ENCODE results near the gene POPDC2.
A peak's percentile ranks its signal among the peaks of the same experiment; 100 is the strongest.
"Not testable (repeated sequence)": the region's sequence is repeated elsewhere in the genome, so short reads cannot be mapped to it uniquely, and the experiment has no call there.

The POPDC2 gene, protein sequence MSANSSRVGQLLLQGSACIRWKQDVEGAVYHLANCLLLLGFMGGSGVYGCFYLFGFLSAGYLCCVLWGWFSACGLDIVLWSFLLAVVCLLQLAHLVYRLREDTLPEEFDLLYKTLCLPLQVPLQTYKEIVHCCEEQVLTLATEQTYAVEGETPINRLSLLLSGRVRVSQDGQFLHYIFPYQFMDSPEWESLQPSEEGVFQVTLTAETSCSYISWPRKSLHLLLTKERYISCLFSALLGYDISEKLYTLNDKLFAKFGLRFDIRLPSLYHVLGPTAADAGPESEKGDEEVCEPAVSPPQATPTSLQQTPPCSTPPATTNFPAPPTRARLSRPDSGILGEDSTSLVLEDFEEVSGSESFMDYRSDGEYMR

DNA sequence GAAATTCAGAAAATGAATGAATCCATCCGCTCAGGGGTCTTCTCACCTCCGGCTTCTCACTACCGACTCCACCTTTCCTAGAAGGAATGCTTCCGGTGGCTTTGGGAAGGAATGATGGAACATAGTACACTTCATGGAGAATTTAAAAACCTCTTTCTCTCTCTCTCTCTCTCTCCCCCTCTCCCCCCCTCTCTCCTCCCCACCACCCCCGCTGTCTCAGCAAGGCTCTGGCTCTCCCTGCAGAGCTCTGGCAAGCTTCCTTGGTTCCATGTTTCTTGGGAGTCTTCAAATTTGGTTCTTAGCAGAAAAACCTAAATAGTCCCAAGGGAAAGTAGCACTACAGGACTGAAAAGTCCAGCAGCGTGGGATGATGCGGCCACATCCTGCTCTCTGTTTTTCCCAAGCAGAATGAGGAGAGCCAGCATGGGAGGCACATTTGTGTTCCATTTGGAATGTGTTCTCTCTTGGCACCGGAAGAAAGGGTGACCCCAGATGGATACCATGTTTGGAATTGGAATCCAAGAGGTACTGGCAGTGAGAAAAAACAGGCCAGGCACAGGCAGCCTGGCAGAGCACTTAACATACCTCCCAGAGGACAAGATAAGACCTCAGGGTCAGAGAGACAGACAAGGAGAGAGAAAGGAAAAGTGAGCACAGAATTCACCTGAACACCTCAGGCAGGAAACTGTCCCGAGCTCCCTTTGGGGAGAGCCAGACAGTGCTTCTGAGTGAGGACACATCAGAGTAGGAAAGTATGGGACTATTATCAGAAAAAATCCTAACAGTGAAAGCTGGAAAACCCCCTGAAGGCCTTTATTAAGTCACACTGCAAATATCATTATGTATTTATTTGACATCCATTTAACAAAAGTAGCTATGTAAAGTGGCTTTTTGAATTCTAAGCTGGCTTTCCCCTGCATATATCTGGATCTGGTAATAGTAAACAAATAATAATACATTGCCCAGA lies at the start of gene POPDC2:
POPDC2 (minus strand) TSS at position 116 of the 967 bp plus-strand sequence. CDS start 166 bp downstream, outside the sequence.
- H3K9me3 ChIP-seq (ENCODE audit: control insufficient read depth, insufficient read depth, low read length) = no peaks in the 10 kb centered on the region
- no peaks in the 10 kb centered on the region for H3K36me3 ChIP-seq (ENCODE audit: insufficient read depth, low read length)
- H3K4me1 ChIP-seq (ENCODE audit: insufficient read depth, low read length) = peaks cover 4% of the 10 kb centered on the region
- no peak within 1 kb of the TSS for H3K9ac ChIP-seq (ENCODE audit: low read depth, low read length)

DNA sequence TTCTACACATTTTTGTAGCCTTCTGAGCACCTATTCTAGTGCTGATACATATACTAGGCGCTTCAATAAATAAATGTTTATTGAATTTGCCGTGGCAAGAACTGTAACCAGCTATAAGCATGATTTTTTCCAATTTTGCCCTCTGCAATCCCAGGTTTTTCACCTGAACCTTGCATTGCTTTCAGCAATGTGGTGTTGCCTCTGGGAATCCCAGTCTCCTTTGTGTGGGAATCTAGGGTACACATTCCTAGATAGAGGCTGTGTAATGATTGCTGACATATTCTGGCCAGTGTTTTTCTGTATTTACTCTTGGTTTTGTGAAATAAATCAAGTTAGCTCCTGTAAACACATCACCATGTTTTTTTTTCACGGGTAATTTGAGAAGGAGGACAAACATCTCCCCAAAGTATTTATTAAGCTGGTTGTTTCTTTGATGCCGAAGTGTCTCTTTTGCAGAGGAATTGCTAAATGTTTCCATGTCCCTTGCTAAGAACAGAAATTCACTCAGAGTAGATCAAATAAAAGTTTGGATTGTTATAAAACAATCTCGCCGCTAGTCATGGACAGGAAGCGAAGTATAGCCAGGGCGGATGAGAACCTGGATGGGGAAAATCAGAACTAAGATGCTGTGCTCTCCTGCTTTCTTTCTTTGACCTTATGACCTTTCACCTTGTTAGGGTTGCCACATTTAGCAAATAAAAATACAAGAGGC lies 43.6 kb upstream of the POPDC2 start:
- Histone ChIP-seq H3K9me3 (ENCODE audit: control insufficient read depth, insufficient read depth, low read length) (no peaks in the 10 kb centered on the region), H3K36me3 (ENCODE audit: insufficient read depth, low read length) (no peaks in the 10 kb centered on the region), H3K9ac (ENCODE audit: low read depth, low read length) (peak overlapping the region; percentile 81; the same call in 1 of the 2 replicates), H3K4me1 (ENCODE audit: insufficient read depth, low read length) (no peaks in the 10 kb centered on the region)

GRCh38 chr3:119702530-119703527 lies 42.4 kb upstream of the POPDC2 start, which contains the start of gene CFAP91:
Gene CFAP91, plus strand, starts transcription at chr3:119703022. Its CDS starts 77 bp downstream, at chr3:119703099.
- Histone ChIP-seq H3K36me3 (ENCODE audit: insufficient read depth, low read length) (no peaks in the 10 kb centered on the region), H3K4me1 (ENCODE audit: insufficient read depth, low read length) (no peaks in the 10 kb centered on the region), H3K9ac (ENCODE audit: low read depth, low read length) (peak within 1 kb of the TSS; percentile 81; the same call in 1 of the 2 replicates), H3K9me3 (ENCODE audit: control insufficient read depth, insufficient read depth, low read length) (no peaks in the 10 kb centered on the region)

- H3K9ac ChIP-seq (ENCODE audit: low read depth, low read length) = no peak overlapping the region
- no peaks in the 10 kb centered on the region for H3K9me3 ChIP-seq (ENCODE audit: control insufficient read depth, insufficient read depth, low read length)
- no peaks in the 10 kb centered on the region for H3K36me3 ChIP-seq (ENCODE audit: insufficient read depth, low read length)
- no peaks in the 10 kb centered on the region for H3K4me1 ChIP-seq (ENCODE audit: insufficient read depth, low read length)
These were observed 40.7 kb upstream of the POPDC2 start for GRCh38 chr3:119700920-119701734.

DNA sequence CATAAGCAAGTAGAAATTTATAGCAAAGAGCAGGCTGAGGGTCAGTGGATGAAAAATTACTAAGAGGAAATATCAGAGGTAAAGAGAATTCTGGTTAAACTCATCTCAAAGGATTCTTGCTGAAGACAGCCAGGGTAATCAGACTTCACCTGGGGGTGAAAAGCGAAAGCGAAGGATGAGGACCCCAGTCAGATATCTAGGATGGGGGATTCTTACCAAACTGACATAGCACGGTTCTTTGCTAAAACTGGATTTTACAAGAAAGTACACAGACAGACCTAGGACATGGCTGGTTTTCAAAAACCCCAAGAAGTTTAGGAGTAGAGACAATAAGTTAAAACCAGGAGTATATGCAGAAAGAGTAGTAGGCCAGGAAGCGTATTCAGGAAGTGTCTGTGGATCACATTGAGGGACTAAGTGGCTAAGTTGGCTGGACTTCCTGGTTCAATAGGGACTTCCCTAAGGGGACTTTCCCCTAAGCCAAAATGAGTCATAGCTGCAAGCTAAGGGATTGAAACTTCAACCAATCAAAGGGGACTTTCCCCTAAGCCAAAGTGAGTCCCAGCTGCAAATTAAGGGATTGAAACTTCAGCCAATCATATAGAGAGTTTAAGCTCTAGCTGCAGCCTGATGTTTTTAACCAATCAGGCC lies 40.0 kb upstream of the POPDC2 start:
- H3K36me3 ChIP-seq (ENCODE audit: insufficient read depth, low read length) = no peaks in the 10 kb centered on the region
- H3K4me1 ChIP-seq (ENCODE audit: insufficient read depth, low read length) = no peaks in the 10 kb centered on the region
- H3K9ac ChIP-seq (ENCODE audit: low read depth, low read length) = no peak overlapping the region
- no peaks in the 10 kb centered on the region for H3K9me3 ChIP-seq (ENCODE audit: control insufficient read depth, insufficient read depth, low read length)

GRCh38 chr3:119697394-119697793 lies 37.0 kb upstream of the POPDC2 start:
- no peaks in the 10 kb centered on the region for H3K4me1 ChIP-seq (ENCODE audit: insufficient read depth, low read length)
- no peaks in the 10 kb centered on the region for H3K36me3 ChIP-seq (ENCODE audit: insufficient read depth, low read length)
- H3K9ac ChIP-seq (ENCODE audit: low read depth, low read length) = no peak overlapping the region
- H3K9me3 ChIP-seq (ENCODE audit: control insufficient read depth, insufficient read depth, low read length) = no peaks in the 10 kb centered on the region; the same call in 1 of the 2 replicates

GRCh38 chr3:119695480-119695879 lies 35.1 kb upstream of the POPDC2 start:
- Histone ChIP-seq H3K4me1 (ENCODE audit: insufficient read depth, low read length) (no peaks in the 10 kb centered on the region), H3K36me3 (ENCODE audit: insufficient read depth, low read length) (no peaks in the 10 kb centered on the region), H3K9ac (ENCODE audit: low read depth, low read length) (no peak overlapping the region)

GRCh38 chr3:119690043-119690656 lies 29.8 kb upstream of the POPDC2 start:
- Histone ChIP-seq H3K9me3 (ENCODE audit: control insufficient read depth, insufficient read depth, low read length) (no peaks in the 10 kb centered on the region; the same call in 1 of the 2 replicates), H3K4me1 (ENCODE audit: insufficient read depth, low read length) (no peaks in the 10 kb centered on the region), H3K9ac (ENCODE audit: low read depth, low read length) (no peak overlapping the region), H3K36me3 (ENCODE audit: insufficient read depth, low read length) (no peaks in the 10 kb centered on the region)

More at GRCh38 chr3:119695480-119695879, 35.1 kb upstream of the POPDC2 start:
- no peaks in the 10 kb centered on the region; the same call in 1 of the 2 replicates for H3K9me3 ChIP-seq (ENCODE audit: control insufficient read depth, insufficient read depth, low read length)

GRCh38 chr3:119683421-119683820 lies 23.0 kb upstream of the POPDC2 start:
- Histone ChIP-seq H3K9me3 (ENCODE audit: control insufficient read depth, insufficient read depth, low read length) (no peaks in the 10 kb centered on the region), H3K4me1 (ENCODE audit: insufficient read depth, low read length) (no peaks in the 10 kb centered on the region), H3K9ac (ENCODE audit: low read depth, low read length) (no peak overlapping the region), H3K36me3 (ENCODE audit: insufficient read depth, low read length) (no peaks in the 10 kb centered on the region)

DNA sequence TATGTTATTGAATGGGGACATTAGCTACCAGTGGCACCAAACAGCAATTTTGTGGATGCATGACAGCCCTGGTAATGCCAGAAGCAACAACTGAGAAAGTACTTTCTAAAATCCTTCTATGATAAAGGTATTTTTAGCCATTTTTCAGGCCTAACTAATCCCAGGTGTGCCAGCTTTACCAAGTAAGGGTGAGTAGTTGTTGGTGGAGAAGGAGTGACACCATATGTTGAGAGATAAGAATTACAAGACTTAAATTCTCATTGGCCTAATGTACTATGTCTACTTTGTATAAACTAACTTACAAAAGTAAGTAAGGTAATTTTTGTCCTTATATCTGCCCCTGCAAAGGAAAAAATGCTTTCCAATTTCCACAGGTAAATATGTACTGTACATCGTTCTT lies 20.9 kb upstream of the POPDC2 start:
- H3K36me3 ChIP-seq (ENCODE audit: insufficient read depth, low read length) = no peaks in the 10 kb centered on the region
- H3K4me1 ChIP-seq (ENCODE audit: insufficient read depth, low read length) = no peaks in the 10 kb centered on the region
- H3K9me3 ChIP-seq (ENCODE audit: control insufficient read depth, insufficient read depth, low read length) = no peaks in the 10 kb centered on the region
- H3K9ac ChIP-seq (ENCODE audit: low read depth, low read length) = no peak overlapping the region

DNA sequence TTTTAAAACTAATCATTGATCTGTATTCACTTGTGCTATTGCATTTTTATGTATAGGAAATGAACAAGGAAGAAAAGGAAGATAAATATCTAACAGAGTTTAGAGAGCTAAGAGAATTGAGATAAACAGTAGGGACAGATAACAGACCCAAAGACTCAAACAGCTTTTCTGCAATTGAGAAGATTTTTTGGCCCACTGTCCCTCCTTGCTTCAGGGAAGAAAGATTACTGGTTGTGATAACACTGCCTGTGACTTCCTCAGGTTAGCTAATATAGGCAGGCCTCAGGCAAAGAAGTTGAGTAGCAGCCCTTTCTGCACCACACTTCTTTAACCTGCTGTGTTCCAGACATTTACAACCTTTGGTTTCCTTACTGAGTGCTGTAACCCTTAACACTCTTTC lies 19.5 kb upstream of the POPDC2 start:
- H3K36me3 ChIP-seq (ENCODE audit: insufficient read depth, low read length) = no peaks in the 10 kb centered on the region
- H3K4me1 ChIP-seq (ENCODE audit: insufficient read depth, low read length) = peaks cover 7% of the 10 kb centered on the region; the same call in 1 of the 2 replicates
- no peak overlapping the region for H3K9ac ChIP-seq (ENCODE audit: low read depth, low read length)
- no peaks in the 10 kb centered on the region for H3K9me3 ChIP-seq (ENCODE audit: control insufficient read depth, insufficient read depth, low read length)

DNA sequence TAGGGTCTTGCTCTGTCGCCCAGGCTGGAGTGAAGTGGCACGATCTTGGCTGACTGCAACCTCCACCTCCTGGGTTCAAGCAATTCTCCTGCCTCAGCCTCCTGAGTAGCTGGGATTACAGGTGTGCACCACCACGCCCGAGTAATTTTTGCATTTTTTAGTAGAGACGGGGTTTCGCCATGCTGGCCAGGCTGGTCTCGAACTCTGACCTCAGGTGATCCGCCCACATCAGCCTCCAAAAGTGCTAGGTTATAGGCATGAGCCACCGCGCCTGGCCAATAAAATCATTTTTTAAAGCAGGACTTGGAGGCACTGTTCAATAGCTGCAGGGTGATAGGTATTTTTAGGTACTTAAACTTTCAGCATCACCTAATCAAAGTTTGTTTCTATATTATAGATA lies 17.8 kb upstream of the POPDC2 start:
- H3K9ac ChIP-seq (ENCODE audit: low read depth, low read length); H3K9me3 ChIP-seq (ENCODE audit: control insufficient read depth, insufficient read depth, low read length); H3K4me1 ChIP-seq (ENCODE audit: insufficient read depth, low read length); H3K36me3 ChIP-seq (ENCODE audit: insufficient read depth, low read length): not testable (repeated sequence)
